HEK293 (cell line): ENCODE data around the gene C9orf85.

Source experiments
- ZNF114 ChIP-seq: fragments of 450-650 bp; formaldehyde crosslinking; IDR thresholded peaks from 2 replicates; pipeline ENCODE4 v1.5.0; 2017; ENCODE audit warnings: missing biosample characterization, missing genetic modification characterization
- ZNF16 ChIP-seq: fragments of 450-650 bp; formaldehyde crosslinking; IDR thresholded peaks from 2 replicates; pipeline ENCODE4 v1.5.1; 2016; ENCODE audit warnings: low read depth, missing biosample characterization, missing genetic modification characterization
- ZNF274 ChIP-seq, 2 experiments: fragments of 200-500 bp in 1 of 2; fragments of 450-650 bp in 1 of 2; sonication (Bioruptor generic) in 1 of 2; formaldehyde crosslinking in 1 of 2; IDR thresholded peaks; 2 replicates each; pipeline versions ENCODE4 v1.5.1 to v1.6.1; 2014 to 2016; ENCODE audit warnings: borderline replicate concordance in 1 of 2, inconsistent platforms in 1 of 2, low read length in 1 of 2, missing biosample characterization in 1 of 2, missing genetic modification characterization in 1 of 2
- ZNF768 ChIP-seq: fragments of 450-650 bp; formaldehyde crosslinking; IDR thresholded peaks from 2 replicates; pipeline ENCODE4 v1.5.1; 2018; ENCODE audit warnings: missing biosample characterization, mild to moderate bottlenecking, missing genetic modification characterization
- TF ChIP-seq, protein P1 (sequence below): fragments of 450-650 bp; formaldehyde crosslinking; IDR thresholded peaks from 2 replicates; pipeline ENCODE4 v1.5.1; 2016; ENCODE audit warnings: missing biosample characterization, missing genetic modification characterization
- TF ChIP-seq, protein P2 (sequence below): fragments of 450-650 bp; formaldehyde crosslinking; IDR thresholded peaks from 2 replicates; pipeline ENCODE4 v1.5.1; 2016; ENCODE audit warnings: missing biosample characterization, missing genetic modification characterization
- TF ChIP-seq, protein P3 (sequence below): fragments of 450-650 bp; formaldehyde crosslinking; IDR thresholded peaks from 2 replicates; pipeline ENCODE4 v1.5.1; 2016; ENCODE audit warnings: missing biosample characterization, missing genetic modification characterization

DNA sequence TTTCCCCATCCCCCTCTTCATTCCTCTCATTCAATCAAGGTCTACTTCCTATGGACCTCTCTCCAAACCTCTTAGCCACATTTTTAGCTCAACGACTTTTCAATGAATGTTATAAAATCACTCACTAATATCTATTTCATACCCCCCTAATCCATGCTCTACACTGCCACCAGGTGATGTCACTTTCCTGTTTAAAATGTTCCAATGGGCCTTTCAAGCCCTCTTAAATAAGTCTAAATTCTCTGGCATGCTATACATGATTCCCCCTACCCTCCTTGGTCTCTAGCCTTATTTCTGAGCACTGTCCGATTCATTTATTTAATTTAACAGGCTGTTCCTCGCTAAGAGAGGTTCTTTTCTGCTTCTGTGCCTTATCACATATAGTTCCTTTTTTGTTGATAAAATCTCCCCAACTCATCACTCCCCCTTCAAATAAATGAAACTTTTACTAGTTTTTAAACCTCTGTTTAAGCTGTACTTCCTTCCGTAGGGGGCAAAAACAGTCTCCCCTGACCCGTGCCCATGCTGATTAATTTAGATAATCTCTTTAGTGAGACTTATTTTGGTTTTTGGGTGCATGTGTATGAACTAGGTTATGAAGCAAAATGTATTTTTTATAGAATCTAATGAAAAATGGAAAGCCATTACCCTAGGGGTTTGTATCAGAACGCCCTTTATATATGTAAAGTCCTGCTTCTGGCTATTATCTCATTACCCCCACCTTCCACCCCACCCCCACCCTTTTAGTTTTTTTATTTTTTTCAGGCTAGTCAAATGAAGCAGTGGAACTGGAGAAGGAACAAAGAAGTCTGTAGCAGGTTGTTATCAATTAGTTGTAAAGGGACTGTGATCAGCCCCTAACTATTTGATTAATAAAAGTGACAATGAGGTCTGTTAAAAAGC lies 9.5 kb upstream of the C9orf85 start:
- no peak for TF ChIP-seq ZNF114
- TF ChIP-seq, protein P1, sequence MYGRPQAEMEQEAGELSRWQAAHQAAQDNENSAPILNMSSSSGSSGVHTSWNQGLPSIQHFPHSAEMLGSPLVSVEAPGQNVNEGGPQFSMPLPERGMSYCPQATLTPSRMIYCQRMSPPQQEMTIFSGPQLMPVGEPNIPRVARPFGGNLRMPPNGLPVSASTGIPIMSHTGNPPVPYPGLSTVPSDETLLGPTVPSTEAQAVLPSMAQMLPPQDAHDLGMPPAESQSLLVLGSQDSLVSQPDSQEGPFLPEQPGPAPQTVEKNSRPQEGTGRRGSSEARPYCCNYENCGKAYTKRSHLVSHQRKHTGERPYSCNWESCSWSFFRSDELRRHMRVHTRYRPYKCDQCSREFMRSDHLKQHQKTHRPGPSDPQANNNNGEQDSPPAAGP = no peak
- TF ChIP-seq, protein P2, sequence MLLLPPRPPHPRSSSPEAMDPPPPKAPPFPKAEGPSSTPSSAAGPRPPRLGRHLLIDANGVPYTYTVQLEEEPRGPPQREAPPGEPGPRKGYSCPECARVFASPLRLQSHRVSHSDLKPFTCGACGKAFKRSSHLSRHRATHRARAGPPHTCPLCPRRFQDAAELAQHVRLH (tag by site-specific recombination) = no peak
- TF ChIP-seq, protein P3, sequence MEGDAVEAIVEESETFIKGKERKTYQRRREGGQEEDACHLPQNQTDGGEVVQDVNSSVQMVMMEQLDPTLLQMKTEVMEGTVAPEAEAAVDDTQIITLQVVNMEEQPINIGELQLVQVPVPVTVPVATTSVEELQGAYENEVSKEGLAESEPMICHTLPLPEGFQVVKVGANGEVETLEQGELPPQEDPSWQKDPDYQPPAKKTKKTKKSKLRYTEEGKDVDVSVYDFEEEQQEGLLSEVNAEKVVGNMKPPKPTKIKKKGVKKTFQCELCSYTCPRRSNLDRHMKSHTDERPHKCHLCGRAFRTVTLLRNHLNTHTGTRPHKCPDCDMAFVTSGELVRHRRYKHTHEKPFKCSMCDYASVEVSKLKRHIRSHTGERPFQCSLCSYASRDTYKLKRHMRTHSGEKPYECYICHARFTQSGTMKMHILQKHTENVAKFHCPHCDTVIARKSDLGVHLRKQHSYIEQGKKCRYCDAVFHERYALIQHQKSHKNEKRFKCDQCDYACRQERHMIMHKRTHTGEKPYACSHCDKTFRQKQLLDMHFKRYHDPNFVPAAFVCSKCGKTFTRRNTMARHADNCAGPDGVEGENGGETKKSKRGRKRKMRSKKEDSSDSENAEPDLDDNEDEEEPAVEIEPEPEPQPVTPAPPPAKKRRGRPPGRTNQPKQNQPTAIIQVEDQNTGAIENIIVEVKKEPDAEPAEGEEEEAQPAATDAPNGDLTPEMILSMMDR = no peak
- TF ChIP-seq ZNF16 (tag by site-specific recombination) = no peak
- TF ChIP-seq ZNF274 (IDR thresholded peaks at IDR 0.05; ENCODE audit: low read length) = no peak
- no peak for TF ChIP-seq ZNF274 (tag by site-specific recombination; IDR thresholded peaks at IDR 0.05; ENCODE audit: borderline replicate concordance)
- no peak for TF ChIP-seq ZNF768 (tag by site-specific recombination)
